ENCODE data around the gene CISTR.

CISTR gene

GRCh38 chr12:53750812-53751335 lies 905 bp downstream of the CISTR start:
- no peak for TF ChIP-seq CTCF (IDR thresholded peaks at IDR 0.05; ENCODE audit: extremely low read depth, missing control alignments)
- DNase-seq (ENCODE audit: low spot score) = peak; percentile 65

- no peak for DNase-seq (ENCODE audit: low spot score)
- no peak for TF ChIP-seq CTCF (IDR thresholded peaks at IDR 0.05; ENCODE audit: extremely low read depth, missing control alignments)
Observed at GRCh38 chr12:53749986-53750811, 1.6 kb downstream of the CISTR start.

GRCh38 chr12:53748072-53748840 lies 3.5 kb downstream of the CISTR start:
- no peak for TF ChIP-seq CTCF (IDR thresholded peaks at IDR 0.05; ENCODE audit: extremely low read depth, missing control alignments)
- no peak for DNase-seq (ENCODE audit: low spot score)

GRCh38 chr12:53747095-53747494 lies 4.7 kb downstream of the CISTR start:
- no peak for DNase-seq (ENCODE audit: low spot score)
- TF ChIP-seq CTCF (IDR thresholded peaks at IDR 0.05; ENCODE audit: extremely low read depth, missing control alignments) = no peak

GRCh38 chr12:53746592-53747092 lies 5.1 kb downstream of the CISTR start:
- DNase-seq (ENCODE audit: low spot score) = peak; percentile 89
- TF ChIP-seq CTCF (IDR thresholded peaks at IDR 0.05; ENCODE audit: extremely low read depth, missing control alignments) = peak; percentile 99

- no peak for TF ChIP-seq CTCF (IDR thresholded peaks at IDR 0.05; ENCODE audit: extremely low read depth, missing control alignments)
- DNase-seq (ENCODE audit: low spot score) = no peak
Observed at GRCh38 chr12:53744751-53745150, 7.0 kb downstream of the CISTR start.

GRCh38 chr12:53744130-53744441 lies 7.7 kb downstream of the CISTR start:
- TF ChIP-seq CTCF (IDR thresholded peaks at IDR 0.05; ENCODE audit: extremely low read depth, missing control alignments) = no peak
- DNase-seq (ENCODE audit: low spot score) = no peak
